Activated T-cell treated with anti-CD3 and anti-CD28 coated beads for 24 hours (primary cell): ENCODE measurements around the gene ADAM33.

Source experiments
- DNase-seq: peaks from one replicate; pipeline ENCODE4 v3.0.0-alpha.2; 2020; ENCODE audit warnings: low read depth

Gene ADAM33, protein sequence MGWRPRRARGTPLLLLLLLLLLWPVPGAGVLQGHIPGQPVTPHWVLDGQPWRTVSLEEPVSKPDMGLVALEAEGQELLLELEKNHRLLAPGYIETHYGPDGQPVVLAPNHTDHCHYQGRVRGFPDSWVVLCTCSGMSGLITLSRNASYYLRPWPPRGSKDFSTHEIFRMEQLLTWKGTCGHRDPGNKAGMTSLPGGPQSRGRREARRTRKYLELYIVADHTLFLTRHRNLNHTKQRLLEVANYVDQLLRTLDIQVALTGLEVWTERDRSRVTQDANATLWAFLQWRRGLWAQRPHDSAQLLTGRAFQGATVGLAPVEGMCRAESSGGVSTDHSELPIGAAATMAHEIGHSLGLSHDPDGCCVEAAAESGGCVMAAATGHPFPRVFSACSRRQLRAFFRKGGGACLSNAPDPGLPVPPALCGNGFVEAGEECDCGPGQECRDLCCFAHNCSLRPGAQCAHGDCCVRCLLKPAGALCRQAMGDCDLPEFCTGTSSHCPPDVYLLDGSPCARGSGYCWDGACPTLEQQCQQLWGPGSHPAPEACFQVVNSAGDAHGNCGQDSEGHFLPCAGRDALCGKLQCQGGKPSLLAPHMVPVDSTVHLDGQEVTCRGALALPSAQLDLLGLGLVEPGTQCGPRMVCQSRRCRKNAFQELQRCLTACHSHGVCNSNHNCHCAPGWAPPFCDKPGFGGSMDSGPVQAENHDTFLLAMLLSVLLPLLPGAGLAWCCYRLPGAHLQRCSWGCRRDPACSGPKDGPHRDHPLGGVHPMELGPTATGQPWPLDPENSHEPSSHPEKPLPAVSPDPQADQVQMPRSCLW

DNA sequence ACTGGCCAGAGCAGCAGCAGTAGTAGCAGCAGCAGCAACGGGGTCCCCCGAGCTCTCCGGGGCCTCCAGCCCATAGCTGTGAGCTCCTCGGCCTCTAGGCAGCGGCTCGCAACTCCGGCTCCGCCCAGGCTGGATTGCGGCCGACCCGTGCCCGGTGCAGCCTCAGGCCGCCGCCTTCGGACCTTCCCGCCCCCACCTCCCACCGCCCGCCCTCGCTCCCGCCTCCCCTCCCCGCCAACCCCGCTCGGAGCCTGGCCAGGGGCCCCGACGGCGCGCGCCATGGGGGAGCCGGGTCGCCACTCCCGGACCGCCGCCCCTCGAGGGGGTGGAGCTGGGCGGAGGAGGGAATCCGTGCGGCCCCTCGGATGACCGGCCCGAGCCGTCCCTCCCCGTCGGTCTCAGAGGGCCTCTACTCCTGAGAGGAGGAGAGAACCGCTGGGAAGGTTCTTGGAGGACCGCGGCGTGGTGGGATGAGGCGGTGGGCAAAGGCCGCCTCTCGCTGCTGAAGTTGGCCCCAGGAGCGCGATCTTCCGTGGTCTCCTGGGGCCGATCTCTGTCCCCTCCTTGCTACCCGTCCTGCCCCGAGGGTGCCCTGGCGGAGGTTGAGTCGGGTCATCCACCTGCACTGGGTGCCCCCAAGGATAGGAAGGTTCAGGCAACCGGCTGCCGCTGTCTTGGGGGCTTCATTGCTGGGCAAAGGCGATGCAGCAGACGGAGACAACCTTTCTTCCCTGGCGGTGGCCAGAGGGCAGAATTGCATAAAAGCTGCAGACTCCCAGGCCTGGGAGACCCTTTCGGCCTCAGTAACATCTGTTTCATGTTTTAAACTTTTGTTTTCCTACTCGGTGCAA lies at the start of gene ADAM33:
ADAM33 (minus strand) TSS at position 80 of the 851 bp plus-strand sequence; CDS start at position 74, 6 bp downstream.
- DNase-seq, result no peak

DNA sequence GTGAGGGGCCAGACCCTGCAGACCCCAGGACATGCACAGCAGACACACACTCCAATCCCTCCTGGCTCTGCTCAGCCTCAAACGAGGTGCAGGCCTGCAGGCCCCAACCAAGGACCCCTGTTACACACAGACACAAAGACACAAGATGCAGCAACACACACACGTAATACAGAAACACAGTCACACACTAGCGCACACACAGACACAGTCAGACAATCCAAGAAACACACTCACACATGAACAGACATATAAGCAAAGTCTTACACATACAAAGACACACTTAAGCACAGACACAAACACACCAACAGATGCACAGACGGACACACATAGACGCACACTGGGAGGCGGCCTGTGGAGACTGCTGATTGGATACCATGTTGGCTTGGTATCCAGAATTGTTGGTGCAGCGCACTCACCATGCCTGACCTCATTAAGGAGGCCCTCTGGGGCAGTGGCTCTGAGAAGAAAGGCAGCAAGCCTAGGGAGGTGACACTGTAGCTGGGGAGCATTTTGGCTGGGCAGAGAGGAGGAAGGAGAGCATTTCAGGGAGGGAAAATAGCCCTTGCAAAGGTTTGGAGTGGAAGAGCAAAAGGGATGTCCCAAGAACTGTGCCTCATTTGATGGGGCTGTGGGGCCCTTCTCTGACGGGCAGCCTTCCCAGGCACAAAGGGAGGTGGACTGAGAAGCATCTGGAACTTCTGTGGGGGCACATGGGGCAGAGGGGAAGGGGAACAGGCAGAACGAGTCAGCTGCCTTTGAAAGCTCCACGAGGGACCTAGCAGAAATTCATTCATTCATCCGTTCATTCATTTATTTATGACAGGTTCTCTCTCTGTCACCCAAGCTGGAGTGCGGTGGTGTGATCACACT lies 49.2 kb upstream of the ADAM33 start:
- DNase-seq, result no peak

DNA sequence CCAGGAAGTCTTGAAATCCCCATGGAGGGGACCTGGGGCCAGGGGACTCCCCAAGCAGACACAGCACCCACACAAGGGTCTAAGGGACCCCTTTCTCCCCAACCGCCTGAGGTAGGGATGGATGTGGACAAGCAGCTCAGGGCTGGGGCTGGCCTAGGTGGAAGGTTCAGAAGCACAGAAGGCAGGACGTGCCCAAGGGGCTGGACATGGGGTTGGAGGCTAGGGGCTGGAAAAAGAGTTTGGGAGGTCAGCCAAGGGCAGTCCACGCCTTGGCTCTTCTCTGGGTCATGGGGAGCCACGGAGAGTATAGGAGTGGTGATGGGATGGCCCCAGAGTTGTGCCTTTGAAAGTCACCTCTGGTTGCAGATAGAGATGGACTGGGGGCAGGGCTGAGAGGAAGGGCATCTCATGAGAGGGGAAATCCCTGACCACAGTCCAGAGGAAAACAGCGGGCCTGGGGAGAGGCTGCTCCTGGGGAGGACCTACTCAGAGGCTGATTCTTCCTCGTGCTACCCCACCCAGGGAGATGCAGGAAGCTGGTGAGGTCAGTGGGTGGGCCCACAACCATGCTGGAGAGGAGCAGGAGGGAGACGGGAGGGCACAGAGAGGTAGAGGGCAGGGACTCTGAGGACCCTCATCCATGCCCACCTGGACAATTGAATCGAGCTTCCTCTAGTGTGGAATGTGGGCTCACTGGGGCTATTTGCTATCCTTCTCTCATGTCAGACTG lies 48.2 kb upstream of the ADAM33 start:
- DNase-seq, result no peak

DNA sequence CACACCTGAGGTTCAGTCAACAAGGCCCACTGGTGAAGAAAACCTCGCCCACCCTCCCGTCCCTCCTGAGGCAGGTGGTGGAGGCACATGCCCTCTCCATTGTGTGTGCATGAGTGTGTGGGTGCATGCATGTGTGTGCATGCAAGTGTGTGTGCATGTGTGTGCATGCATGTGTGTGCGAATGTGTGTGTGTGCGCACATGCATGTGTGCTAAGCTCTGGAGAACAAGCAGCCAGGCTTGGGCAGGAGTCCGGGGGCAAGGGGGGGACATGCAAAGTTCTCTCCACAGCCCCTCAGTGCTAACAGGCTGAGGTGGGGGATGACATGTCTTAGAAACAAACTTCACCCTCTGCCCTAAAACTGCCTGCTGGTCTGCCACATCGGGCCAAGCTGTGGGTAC lies 47.6 kb upstream of the ADAM33 start:
- no peak for DNase-seq

DNA sequence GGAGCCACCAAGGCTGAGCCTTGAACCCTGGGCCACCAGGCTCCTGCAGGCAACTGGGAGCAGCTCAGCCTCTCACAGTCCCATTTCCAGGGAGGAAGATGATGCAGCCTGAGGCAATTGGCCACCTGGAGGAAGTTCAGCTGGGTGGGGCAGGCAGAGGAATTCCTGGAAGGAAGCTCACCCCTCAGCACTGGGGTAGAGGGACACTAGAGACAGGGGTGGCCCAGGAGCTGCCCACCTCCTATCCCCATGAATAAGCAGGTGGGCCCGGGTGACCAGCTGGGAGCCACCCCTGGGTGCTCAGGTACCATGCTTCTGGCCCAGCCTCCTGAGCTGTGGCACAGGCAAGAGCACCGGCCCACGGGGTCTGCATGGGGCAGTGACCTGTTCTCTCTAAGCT lies 47.1 kb upstream of the ADAM33 start:
- no peak for DNase-seq

DNA sequence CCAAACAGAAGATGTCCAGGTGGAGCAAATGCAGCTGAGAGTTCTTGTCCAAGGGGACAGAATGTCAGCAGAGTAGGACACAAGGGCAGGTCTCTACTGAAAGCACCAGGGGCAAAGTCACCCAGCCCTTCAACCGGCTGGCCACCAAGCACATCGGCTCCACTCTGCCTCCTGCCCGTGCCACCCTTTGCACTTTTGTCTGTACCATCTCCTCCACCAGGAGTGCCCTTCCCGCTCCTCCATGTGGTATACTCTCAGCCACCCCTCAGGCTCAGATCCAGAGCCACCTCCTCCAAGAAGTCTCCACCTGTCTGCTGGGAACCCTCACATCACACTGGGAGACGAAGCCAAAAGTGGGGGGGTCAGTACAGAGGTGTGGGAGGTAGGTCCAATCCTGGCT lies 46.5 kb upstream of the ADAM33 start:
- DNase-seq, result no peak

DNA sequence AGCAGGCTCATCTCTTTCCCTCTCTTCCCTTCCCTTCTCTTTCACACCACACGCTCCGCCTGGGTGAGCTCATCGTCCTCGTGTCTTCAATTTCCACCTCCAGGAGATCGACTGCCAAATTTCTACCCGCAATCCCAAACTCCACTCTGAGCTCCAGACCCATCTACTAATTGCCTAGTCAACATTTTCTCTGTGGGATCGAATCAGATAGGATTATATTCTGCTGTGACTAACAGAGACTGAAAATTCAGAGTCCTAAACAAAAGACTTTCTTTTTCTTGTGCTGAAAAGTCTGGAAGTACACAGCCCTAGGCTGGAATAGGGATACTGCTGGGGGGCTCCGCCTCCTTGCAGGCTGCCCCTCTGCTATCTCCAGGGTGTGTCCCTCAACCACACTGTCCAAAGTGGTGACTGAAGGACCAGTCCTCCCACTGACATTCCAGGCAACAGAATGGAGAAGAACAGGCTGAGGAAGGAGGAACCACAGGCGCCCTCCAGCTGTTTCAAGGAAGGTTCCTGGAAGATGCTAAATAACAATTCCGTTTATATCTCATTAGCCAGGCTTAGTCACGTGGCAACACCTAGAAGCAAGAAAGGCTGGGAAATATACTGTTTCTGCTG lies 45.7 kb upstream of the ADAM33 start:
- DNase-seq, result no peak

DNA sequence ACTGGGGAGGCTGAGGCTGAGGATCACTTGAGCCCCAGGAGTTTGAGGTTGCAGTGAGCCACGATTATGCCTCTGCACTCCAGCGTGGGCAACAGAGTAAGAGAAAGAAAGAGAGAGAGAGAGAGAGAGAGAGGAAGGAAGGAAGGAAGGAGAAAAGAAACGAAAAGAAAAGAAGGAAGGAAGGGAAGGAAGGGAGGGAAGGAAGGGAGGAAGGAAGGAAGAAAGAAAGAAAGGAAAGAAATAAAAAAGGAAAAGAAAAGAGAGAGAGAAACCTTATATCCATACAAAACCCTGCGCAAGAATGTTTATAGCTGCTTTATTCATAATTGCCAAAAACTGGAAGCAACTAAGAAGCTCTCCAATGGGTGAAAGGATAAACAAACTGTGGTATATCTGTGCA lies 42.5 kb upstream of the ADAM33 start:
- no peak for DNase-seq

DNA sequence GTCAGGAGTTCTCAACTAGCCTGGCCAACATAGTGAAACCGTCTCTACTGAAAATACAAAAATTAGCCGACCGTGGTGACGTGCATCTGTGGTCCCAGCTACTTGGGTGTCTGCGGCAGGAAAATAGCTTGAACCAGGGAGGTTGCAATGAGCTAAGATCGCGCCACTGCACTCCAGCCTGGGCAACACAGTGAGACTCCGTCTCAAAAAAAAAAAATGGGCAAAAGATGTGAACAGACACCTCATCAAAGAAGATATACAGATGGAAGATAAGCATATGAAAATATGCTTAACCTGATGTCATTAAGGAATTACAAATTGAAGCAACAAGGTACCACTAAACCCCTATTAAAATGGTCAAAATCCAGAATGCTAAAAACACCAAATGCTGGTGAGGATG lies 41.5 kb upstream of the ADAM33 start:
- no peak for DNase-seq

DNA sequence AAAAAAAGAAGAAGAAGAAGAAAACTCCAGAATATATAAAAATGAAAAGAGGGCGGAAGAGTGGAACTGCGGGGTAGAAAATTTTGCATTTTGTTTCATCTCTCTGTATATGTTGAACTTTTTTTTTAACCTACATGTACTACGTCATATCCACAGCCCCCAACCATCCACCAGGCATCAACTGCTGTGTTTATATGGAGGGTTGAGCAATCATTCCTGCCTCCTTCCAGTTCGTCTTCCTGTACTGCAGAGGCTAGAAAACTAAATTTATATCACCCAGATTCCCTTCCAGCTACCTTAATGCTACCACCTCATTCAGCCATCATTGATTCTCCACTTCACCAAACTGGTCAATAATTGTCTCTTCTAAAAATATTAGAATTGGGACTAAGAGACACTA lies 40.1 kb upstream of the ADAM33 start:
- DNase-seq, result no peak

DNA sequence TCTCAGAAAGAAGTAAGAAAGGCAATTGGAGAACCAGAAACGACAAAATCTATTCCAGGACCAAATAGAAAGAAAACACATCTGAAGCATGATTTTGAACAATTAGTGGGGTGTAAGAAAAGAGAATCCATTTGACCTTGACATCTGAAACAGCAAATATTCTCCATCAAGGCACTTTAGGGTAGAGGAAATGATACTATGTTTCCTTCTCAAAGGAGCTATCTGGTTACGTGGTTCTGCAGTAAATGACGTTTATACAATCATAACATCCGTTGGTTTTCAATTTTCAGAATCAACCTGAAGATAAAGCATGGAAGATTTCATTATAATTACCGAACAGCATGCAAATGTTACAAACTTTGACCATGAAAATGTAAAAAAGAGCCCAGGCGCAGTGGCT lies 38.8 kb upstream of the ADAM33 start:
- no peak for DNase-seq

DNA sequence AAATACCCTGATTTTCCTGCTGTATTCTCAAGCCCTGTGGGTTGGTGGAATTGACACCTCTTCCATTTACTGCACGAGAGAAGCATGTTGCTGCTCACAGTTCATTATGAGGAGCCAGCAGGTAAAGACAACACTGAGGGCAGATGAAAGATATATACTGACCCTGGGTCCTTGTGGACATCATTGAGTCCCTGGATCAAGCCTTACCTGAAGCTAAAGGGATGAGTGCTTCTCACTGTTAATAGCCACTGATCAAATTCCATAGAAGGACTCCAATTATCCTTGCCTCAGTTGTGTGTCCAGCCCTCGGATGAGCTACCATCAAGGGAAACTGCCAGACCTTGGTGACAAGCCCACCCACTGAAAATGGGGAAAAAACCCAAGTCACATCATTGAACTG lies 38.3 kb upstream of the ADAM33 start:
- DNase-seq, result no peak

DNA sequence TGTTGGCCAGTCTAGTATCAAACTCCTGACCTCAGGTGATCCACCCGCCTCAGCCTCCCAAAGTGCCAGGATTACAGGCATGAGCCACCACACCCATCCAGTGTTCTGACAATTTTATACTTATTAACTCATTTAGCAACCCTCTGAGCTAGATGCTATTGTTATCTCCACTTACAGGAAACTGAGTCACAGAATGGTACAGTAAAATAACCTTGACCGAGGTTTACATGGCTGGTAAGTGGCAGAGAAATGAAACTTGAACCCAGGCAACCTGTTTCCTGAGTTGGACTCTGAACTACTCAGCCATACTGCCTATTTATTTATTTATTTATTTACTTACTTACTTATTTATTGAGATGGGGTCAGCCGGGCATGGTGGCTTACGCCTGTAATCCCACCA lies 37.2 kb upstream of the ADAM33 start:
- no peak for DNase-seq

DNA sequence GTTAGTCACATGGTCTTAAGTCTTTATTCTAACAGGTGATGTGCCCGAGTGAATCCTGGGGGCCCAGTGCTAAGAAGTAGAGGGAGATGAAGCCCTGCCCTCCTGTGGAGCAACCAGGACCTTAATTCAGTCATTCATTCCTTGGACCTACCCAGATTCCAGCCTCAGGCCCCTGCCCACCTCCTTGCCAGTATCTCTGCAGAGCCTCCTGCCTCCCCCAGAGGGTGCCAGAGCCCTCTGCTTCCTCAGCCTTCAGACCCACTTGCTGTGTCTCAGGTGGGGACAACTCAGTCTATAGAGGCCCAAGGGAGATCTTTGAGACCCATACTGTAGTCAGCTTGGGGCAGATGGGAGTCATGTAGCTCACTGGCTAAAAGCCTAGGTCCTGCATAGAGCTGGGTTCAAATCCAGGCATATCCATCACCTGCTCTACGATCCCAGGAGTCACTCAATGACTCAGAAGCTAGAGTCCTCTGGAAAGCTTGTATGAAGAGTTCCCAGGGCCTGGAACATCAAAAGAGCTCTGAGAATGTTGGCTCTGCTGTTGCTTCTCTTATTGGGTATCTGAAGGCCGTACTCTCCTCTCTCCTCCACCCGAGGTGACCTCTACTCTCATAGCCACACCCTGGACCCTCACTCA lies 34.5 kb upstream of the ADAM33 start:
- peak; percentile 5 for DNase-seq

DNA sequence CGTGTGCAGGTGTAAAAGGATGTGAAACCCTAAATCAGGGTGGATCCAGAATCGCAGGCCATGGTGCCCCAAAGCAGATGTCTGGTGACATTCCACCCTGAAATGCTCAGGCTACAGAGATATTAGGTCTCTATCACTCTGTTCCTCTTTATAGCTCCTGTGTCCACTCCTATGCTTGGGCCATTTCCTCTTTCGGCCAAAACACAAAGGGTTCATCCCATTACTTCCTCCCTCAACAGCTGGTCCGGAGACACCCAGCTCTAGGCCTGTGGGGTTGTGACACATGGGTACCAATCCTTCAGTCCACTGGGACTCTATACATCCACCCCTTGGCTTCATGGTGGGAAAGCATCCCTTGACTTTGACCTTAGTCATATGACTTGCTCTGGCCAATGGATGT lies 32.3 kb upstream of the ADAM33 start:
- no peak for DNase-seq

DNA sequence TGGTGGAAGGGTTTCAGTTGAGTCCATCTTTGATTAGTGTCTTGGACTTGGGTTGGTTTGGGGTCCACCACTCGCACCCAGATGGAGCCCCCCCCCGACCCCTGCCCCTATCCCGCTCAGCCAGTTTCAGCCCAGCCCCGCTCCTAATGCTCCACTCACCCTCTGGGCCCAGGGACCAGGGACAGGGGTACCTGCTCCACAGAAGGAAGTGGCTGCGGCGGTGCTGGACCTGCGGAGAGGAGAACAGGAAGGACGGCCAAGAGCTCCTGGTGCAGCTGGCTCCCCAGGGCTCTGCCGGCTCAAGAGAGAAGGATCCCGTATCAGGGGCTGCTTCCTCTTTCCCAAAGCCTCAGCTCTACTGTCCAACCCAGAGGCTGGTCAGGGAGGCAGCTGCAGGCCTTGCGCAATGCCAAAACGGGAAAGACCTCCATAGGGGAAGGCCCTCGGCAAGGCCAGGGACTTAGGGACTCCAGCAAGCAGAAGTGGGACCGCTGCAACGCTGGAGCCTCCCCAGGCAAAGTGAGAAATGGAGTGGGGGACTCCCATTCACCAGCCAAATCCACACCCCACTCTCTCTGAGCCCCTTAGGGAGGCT lies 30.6 kb upstream of the ADAM33 start, which contains the start of gene SIGLEC1:
SIGLEC1 (minus strand) TSS at position 322 of the 595 bp plus-strand sequence. CDS start 5,472 bp downstream, outside the sequence.
- no peak for DNase-seq

DNA sequence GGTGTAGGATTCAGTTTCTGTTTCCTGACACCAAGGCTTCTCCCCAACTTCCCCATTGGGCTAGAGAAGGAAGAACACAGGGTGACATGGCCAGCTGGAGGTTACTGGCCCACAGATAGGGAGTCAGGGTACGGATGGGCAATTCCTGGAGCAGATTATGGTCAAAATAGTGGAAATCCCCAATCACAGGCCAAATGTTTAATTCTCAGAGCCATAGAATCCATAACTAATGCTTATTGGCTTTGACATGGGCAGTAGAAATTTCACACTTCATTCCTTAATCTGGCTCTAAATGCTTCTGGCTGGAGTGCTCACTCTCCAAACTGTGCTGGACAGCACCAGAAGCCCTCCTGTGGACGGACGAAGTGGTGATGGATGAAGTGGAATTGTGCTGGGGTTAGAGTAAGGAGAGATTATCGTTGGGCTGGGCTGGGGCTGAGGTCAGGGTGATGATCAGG lies 29.7 kb upstream of the ADAM33 start:
- no peak for DNase-seq

DNA sequence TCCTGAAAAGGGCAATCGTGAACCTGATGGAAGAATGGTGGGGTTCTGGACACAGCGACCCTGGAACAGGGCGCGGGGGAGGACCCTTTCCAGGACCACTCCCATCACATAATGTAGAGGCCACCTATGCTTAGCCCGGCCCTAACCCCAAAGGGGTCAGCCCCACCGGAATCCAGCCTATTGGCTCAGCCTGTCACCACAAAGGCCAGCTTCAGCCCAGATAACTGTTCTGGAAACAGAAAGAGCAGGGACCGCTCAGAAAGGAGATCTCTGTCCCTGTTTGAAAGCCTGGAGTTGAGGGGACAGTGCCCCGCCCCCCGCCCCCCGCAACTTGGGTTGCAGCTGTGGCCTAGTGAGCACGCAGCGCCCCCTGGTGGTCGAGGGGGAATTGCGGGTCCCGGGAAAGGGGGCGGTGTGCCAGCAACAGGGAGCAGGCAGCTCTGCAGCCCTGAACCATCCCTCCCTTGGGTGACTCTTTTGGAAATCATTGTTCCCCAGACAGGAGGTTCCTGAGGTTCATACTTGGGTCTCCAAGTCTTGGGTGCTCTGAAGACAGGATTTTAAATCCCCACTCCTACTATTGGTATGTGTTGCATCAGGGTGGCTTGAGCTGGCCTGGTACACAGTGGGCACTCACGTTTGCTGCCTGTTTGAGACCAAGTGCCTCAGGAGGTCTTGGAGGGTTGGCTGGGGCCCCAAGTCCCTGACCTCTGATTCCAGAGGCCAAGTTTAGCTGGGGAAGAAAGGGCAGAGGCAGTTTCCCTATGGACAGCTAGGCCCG lies 29.1 kb upstream of the ADAM33 start:
- peak; percentile 66 for DNase-seq
